Mucosa of stomach (tissue), 1 donor: Measurements from ENCODE around the gene HOXC9.

Experiments used
- H3K27me3 ChIP-seq: one replicate; pipeline ENCODE4 v1.7.0; 2013; ENCODE audit warnings: mild to moderate bottlenecking, low read length; ENCODE audit not compliant: control insufficient read depth, insufficient read depth
- H3K36me3 ChIP-seq: one replicate; pipeline ENCODE4 v1.7.0; 2013; ENCODE audit warnings: low read length; ENCODE audit not compliant: control insufficient read depth, insufficient read depth
- H3K4me1 ChIP-seq: one replicate; pipeline ENCODE4 v1.7.0; 2013; ENCODE audit warnings: mild to moderate bottlenecking, low read length; ENCODE audit not compliant: control insufficient read depth, insufficient read depth
- H3K4me3 ChIP-seq: one replicate; pipeline ENCODE4 v1.7.0; 2013; ENCODE audit warnings: low read length
- H3K9ac ChIP-seq: one replicate; pipeline ENCODE4 v1.7.0; 2013; ENCODE audit warnings: mild to moderate bottlenecking, low read length, moderate library complexity
- H3K9me3 ChIP-seq: one replicate; pipeline ENCODE4 v1.7.0; 2013; ENCODE audit warnings: mild to moderate bottlenecking, low read length, moderate library complexity; ENCODE audit not compliant: control insufficient read depth
- donor health status: Pancreatic carcinoma.

The HOXC9 gene

GRCh38 chr12:53997204-53998109 is 2.5 kb upstream of the HOXC9 start:
- no peak overlapping the region for H3K9ac ChIP-seq
- H3K4me1 ChIP-seq, result peaks cover 36% of the 10 kb centered on the region
- no peaks in the 10 kb centered on the region for H3K9me3 ChIP-seq
- H3K27me3 ChIP-seq, result peaks cover 98% of the 10 kb centered on the region
- H3K4me3 ChIP-seq, result no peak overlapping the region
- H3K36me3 ChIP-seq, result no peaks in the 10 kb centered on the region

DNA sequence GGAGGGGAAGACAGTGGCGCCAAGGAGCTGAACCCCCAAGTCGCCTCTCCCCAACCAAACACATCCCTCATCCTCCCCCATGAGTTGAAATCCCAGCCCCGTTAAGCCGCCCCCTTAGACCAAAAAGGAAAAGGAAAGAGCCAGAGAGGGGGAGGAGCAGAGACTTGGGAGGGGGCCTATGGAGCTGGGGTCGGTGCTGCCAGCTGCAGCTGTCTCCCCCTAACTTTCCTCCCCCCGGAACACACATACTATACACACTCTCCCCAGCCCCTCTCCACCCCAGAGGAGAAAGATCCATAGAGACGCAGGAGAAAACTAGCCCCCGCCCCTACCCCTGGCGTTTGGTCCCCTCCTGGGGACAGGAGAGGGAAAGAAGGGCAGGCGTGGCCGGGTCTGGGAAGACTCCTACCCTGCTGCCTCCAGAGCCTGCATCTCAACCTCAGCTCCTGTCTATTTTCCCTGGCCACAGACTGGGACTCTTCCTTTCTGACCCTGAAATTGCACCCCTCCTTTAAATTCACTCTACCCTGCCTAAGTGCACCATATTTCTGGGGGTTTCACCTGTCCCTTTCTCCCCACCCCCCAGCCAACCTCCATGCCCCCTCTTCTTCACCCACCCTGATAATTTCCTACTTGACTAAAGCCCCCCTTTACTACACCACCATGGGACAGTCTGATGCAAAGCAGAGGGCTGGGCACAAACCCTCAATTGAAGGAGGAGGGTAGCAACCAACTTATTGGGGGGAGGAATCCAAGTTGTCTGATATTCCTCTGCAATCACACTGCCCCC is 1.7 kb upstream of the HOXC9 start:
- no peak overlapping the region for H3K9ac ChIP-seq
- H3K4me1 ChIP-seq, result peaks cover 36% of the 10 kb centered on the region
- no peak overlapping the region for H3K4me3 ChIP-seq
- no peaks in the 10 kb centered on the region for H3K9me3 ChIP-seq
- peaks cover 97% of the 10 kb centered on the region for H3K27me3 ChIP-seq
- no peaks in the 10 kb centered on the region for H3K36me3 ChIP-seq

DNA sequence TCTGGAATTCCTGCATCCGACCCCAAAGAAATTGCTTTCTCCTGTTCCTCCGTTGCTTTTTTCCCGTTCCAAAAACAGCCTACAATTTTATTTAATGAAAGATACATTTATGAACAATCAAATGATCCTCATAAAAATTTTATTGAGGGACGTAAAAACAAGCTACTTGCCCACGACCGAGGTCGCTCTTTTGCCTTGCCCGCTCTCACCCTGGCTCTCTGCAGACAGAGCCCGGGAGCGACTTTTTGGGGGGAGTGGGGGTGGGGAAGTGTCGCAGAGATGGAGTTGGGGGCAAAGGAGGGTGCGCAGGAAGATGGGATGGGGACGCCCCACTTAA is 1.1 kb upstream of the HOXC9 start:
- no peak overlapping the region for H3K9ac ChIP-seq
- H3K4me3 ChIP-seq, result no peak overlapping the region
- H3K9me3 ChIP-seq, result no peaks in the 10 kb centered on the region
- H3K4me1 ChIP-seq, result peaks cover 36% of the 10 kb centered on the region
- H3K36me3 ChIP-seq, result no peaks in the 10 kb centered on the region
- peaks cover 96% of the 10 kb centered on the region for H3K27me3 ChIP-seq

DNA sequence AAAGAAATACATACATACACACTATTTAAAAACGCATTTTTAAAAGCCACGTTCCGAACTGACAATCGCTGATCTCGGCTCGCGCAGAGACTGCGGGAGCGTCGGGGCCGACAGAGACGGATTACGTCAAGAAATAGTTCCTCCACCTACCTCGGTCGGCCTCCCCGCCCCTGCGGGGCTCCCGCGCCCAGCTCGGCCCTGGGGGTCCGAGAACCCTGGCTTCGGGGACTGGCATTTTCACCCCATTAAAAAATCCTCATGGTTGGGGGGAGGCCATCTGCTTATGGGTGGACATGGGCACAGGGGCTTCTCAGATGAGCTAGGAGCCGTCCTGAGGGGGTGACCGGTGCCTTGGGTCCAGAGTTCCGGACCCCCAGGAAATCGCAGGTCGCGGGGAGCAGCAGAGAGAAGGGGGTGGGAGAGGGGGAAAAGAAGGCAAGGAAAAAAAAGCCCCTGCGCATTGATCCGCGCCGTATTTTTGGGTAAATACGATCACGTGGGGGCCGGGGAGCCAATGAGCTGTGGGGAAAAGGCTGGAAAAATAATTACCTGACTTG is 324 bp upstream of the HOXC9 start:
- Histone ChIP-seq H3K36me3 (no peaks in the 10 kb centered on the region), H3K4me1 (peaks cover 28% of the 10 kb centered on the region), H3K9me3 (no peaks in the 10 kb centered on the region), H3K9ac (no peak overlapping the region), H3K4me3 (no peak overlapping the region), H3K27me3 (peaks cover 96% of the 10 kb centered on the region)

DNA sequence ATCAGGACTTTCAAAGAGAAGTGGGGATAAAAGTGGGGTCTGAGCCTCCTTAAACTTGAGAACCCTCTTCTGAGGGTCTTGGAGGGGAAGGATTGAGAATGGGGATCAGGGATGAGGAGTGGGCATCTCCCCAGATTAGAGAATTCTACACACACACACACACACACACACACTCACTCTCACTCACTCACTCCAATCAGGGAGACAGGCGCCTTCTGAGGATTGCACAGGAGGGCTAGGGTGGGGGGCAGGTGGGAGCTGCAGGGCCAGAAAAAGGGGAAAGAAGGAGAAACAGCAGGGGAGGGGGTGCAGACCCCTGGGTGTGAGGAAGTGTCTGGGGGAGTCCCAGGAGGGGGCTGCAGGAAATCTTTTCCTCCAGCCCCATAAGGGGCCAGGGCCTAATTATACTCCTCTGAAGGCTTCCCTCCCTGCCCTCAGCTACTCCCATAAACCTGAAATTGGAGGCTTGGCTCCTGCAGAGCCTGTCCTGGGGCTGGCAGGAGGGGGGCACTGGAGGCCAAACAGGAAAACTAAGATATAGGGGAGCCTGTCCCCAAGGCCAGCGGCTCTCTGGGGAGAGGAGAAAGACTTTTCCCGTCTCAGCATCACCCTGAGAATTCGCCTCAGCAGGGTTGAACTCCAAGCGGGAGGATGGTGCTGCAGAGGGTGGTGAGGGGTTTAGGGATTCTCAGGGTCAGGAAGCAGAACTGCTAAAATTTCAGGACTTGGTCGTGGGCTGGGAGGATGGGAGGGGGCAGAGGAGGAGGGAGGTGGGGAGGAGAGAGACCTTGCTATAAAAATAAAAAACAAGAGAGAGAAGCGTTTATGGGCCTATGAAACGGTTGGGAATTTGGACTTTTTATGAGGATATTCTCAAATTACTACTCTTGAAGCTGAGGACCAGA is 1.6 kb downstream of the HOXC9 start:
- H3K4me3 ChIP-seq, result no peak overlapping the region
- no peaks in the 10 kb centered on the region for H3K36me3 ChIP-seq
- peaks cover 96% of the 10 kb centered on the region for H3K27me3 ChIP-seq

DNA sequence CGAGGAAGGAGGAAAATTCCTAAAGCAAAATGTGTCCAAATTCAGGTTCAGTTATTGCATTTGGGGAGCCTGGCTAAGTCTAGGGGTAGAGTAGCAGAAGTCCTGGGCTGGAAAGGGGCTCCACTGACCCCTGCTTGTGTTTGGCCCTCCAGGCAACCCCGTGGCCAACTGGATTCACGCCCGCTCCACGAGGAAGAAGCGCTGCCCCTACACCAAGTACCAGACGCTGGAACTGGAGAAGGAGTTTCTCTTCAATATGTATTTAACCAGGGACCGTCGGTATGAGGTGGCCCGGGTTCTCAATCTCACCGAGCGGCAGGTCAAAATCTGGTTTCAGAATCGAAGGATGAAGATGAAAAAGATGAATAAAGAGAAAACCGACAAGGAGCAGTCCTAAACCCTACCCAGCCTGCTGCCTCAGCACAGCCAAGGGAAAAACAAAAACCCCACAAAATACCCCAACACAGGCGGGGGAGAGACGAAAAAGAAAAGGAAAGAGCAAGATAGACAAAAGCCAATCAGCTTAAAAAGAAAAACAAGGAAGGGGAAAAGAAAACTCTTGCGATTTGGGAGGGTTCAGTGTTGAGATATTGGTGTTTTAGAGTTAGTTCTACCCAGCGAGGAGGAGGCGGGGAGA is 2.4 kb downstream of the HOXC9 start:
- no peak overlapping the region for H3K9ac ChIP-seq
- H3K4me1 ChIP-seq, result peaks cover 22% of the 10 kb centered on the region
- H3K27me3 ChIP-seq, result peaks cover 96% of the 10 kb centered on the region

More for the DNA sequence above, 1.6 kb downstream of the HOXC9 start:
- no peaks in the 10 kb centered on the region for H3K9me3 ChIP-seq
- H3K4me1 ChIP-seq, result peaks cover 21% of the 10 kb centered on the region
- H3K9ac ChIP-seq, result no peak overlapping the region

DNA sequence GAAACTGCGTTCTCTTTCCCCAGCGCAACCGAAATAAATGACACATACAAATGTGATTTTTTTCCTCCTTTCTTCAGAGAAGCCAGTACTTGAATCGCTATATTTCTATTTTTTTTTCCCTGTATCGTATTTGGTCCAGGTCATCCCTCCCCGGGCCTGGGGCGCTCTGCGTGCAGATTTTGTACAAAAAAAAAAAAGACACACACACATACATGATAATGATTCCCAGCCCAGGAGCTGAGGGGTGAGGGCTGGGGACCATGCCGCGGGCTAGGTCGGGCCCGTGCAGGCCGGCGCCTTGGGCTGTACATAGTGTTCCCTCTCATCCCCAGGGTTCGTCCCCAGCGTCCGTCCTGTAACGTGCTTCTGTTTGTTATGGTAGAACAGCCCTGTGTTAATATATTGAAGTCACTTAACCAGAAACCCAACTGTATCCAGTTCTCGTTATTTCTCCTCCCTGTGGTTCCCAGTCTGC is 3.0 kb downstream of the HOXC9 start:
- no peak overlapping the region for H3K4me3 ChIP-seq
- peaks cover 22% of the 10 kb centered on the region for H3K4me1 ChIP-seq
- no peaks in the 10 kb centered on the region for H3K9me3 ChIP-seq
- H3K27me3 ChIP-seq, result peaks cover 96% of the 10 kb centered on the region
- no peaks in the 10 kb centered on the region for H3K36me3 ChIP-seq
- no peak overlapping the region for H3K9ac ChIP-seq

More for the DNA sequence above, 2.4 kb downstream of the HOXC9 start:
- Histone ChIP-seq H3K9me3 (no peaks in the 10 kb centered on the region), H3K36me3 (no peaks in the 10 kb centered on the region), H3K4me3 (no peak overlapping the region)

GRCh38 chr12:54003625-54004024 is 3.7 kb downstream of the HOXC9 start:
- H3K4me3 ChIP-seq, result no peak overlapping the region
- no peak overlapping the region for H3K9ac ChIP-seq
- H3K9me3 ChIP-seq, result no peaks in the 10 kb centered on the region
- no peaks in the 10 kb centered on the region for H3K36me3 ChIP-seq
- H3K4me1 ChIP-seq, result peaks cover 22% of the 10 kb centered on the region
- H3K27me3 ChIP-seq, result peaks cover 96% of the 10 kb centered on the region

GRCh38 chr12:54004063-54004840 is 4.3 kb downstream of the HOXC9 start:
- Histone ChIP-seq H3K36me3 (no peaks in the 10 kb centered on the region), H3K4me1 (peaks cover 22% of the 10 kb centered on the region), H3K4me3 (no peak overlapping the region), H3K9me3 (no peaks in the 10 kb centered on the region), H3K27me3 (peaks cover 96% of the 10 kb centered on the region), H3K9ac (no peak overlapping the region)

DNA sequence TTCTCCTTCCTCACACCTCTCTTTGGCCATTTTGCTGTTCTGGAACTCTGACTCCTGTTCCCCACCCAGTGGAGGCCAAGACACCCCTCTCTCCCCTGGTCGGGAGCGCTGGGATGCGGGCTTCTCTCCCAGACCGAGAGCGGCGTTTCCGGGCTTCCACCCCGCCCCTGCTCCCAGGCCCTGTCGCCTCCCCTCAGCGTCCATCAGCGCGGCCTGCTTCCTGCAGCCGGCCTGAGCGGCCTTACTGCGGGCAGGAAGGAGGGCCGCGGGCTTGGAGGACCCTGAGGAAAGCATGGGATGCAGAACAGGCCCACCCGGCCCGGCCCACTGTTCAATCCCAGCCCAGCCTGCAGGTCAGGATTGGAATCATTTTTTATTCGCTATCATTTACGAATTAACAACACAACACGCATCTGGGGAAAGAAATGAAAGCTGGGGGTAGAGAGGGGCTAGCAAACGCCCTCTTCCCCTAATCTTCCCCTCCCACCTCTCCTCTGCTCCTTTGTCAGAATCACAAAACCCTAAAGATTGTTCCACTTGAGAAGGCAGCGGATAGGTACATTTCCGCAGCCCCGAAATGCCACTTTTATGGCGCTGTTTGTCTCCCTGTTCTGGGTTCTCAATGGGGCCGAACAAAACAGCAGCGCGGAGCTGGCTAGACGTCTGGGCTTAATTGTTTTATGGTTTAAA is 5.0 kb downstream of the HOXC9 start:
- Histone ChIP-seq H3K4me1 (peaks cover 16% of the 10 kb centered on the region), H3K27me3 (peaks cover 97% of the 10 kb centered on the region), H3K9me3 (no peaks in the 10 kb centered on the region), H3K36me3 (no peaks in the 10 kb centered on the region), H3K4me3 (no peak overlapping the region), H3K9ac (no peak overlapping the region)
